ENCODE measurements around the gene TMED4.

Gene TMED4

DNA sequence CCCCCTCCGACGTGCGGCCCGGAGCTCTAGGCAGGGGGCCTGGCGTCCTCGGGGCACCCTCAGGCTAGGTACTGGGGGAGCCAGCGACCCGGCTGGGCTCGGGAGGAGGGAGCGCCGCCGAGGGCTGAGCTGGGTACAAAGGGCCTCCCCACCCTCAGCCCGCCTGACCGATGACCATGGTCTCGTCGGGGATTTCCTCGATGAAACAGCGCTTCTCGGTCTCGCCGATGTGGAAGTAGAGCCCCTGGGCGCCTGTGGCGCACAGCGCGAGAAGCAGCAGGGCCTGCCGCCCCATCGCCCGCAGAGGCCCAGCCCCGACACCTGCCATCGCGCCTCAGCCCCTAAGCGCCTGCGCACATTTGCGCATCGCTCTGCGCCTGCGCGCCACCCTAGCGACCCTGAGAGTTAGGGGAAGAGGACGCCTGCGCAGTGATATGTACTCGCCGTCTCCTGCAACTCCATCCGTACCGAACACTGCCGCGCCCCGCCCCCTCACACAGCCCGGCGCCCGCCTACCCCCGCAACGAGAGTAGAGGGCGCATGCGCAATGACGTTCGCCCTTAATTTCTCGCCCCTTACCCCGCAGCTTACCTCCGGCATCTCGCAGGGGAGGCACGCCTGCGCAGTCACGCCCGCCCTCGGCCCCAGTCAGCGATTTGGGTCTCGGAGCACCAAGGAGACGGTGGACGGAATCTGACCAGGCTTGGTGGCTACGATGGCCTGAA is at the start of gene TMED4:
TMED4 (minus strand) TSS at position 353 of the 725 bp plus-strand sequence; CDS start at position 328, 25 bp downstream.
- DNase-seq, result peak; percentile 89 to 98

DNA sequence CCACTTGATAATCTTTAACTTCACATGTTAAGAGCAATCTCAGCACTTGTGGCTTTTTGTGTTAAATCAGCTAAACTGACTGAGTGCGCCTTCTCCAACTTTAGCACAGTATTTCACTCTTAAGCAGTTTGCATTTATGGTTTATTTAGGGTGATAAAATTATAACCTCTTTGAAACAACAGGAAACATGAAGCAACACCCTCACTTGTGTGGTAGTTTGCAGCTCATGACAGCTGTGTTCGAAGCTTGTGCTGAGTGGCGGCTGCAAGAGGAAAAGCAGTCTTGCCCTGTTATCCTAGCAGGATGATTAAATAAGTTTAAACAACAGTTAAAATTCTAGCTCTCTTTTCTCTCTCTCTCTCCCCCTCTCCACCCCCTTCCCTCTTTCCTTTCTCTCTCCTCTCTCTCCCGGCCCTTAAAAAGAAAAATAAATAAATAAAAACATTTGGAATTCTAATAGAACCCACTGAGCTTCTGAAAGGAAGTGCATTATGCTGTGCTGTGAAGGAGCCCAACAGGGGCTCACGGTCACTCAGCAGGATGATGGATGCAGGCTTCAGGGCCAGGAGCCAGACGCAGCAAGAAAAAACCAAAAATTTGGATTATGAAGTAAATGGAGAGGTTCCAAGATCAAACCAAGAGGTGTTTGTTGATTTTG is 49.6 kb upstream of the TMED4 start:
- no peak for DNase-seq

DNA sequence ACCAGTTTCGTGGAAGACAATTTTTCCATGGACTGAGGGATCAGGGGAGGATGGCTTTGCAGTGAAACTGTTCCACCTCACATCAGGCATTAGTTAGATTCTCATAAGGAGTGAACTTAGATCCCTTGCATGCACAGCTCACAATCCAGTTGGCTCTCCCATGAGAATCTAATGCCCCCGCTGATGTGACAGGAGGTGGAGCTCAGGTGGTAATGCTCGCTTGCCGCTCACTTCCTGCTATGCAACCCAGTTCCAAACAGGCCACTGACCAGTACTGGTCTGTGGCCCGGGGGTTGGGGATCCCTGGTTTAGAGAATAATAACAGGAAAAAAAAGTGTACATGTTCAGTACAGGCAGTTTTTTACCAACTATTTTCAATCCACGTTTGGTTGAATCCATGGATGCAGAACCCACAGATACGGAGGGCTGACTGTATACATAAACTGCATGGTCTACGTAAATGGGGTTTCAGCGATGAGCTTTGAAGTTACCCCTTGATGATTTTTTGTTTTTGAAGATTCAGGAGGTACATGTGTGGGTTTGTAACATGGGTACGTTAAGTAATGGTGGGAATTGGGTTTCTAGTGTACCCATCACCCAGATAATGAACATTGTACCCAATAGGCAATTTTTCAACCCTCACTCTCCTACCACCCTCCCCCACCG is 48.9 kb upstream of the TMED4 start:
- no peak for DNase-seq

DNA sequence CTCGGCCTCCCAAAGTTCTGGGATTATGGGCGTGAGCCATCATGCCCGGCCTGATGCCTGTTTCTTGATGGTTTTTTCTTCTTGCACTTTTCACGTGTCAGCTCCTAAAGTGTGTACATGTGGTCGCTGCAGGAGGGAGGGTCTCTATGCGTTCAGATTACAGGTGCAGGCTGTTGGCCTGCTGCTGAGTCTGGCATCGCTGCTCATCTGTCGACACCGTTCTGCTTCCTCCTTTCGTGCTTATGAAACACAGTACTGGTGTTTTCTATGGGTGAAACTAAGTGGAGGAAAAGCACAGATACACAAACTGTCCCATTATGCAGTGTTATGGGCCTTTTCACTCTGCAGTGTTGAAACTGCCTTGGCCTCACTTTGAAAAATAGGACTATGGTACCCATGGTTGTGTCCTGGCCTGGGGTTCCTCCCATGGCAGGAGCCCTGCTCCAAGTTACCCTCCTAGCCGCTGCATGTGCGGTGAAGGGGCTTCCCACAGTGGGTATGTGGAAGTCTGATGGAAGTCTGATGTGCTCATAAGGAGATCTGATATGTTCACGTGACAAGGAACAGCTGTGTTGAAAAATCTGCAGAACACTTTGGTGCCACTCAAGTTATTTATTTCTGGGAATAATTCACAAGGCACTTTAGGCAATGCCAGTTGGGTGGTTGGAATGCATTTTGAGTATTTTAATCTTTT is 47.9 kb upstream of the TMED4 start:
- no peak for DNase-seq

DNA sequence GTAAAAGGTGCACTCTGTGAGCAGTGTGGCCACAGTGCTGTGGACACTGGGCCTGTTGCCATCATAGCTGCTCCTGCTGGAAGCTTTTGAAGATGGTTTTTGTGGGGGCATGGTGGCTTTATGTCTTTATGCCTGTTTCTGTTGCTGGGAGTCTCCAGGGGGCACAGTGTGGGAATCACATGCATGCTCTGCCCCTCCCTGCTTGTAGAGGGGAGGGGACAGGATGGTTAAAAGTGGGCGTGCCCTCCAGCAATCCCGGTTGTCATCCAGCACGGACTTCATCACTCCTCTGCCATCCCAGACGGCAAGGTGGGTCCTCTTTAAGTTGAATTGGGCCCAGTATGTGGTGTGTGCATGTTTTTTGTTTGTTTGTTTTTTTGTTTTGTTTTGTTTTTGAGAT is 44.6 kb upstream of the TMED4 start:
- DNase-seq, result no peak

DNA sequence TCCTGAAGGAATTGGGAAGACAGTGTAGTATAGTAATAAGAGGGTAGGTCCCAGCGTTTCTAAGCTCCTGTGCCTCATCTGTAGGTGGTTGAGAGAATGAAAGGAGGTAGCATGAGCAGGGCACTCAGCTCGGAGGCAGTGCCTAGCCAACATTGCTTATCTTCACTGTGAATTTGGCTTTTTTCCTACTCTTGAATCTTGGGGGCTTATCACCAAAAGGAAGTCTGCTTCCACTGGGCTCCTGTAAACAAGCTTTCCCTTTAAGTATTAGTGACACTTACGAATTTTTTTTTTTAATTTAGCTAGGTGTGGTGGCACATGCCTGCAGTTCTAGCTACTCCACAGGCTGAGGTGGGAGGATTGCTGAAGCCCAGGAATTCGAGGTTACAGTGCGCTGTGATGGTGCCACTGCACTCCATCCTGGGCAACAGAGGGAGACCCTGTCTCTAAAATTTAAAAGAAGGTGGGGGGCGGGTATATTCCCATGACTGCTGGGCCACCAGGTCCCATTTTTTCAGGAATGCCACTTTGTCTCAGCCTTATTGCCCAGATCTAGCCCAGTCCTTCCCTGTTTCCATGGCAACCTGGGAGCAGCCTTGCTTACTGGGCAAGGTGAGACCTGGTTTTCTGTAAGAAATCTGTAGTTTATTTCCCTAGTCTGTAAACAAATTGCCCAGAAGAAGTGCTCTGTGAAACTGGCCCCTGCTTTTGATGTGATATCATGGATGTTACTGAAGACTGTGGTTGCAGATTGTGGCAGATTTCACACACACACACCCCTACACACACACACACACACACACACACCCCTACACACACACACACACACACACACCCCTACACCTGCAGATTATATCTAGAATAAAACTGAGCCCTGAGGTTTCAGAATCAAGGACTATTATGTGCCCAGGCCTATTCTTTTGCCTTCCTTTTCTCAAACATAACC is 43.8 kb upstream of the TMED4 start:
- DNase-seq, result no peak

DNA sequence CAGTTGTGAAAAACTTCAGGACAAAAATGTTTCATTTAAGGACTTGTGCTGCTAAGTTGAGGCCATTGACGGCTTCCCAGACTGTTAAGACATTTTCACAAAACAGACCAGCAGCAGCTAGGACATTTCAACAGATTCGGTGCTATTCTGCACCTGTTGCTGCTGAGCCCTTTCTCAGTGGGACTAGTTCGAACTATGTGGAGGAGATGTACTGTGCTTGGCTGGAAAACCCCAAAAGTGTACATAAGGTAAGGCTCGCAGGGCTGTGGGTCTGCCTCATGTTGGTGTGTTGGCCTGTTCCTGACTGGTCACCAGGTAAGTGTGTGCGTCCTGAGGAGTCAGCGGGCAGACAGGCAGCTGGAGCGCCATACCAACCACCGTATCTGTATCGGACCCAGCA is 42.3 kb upstream of the TMED4 start:
- no peak for DNase-seq

DNA sequence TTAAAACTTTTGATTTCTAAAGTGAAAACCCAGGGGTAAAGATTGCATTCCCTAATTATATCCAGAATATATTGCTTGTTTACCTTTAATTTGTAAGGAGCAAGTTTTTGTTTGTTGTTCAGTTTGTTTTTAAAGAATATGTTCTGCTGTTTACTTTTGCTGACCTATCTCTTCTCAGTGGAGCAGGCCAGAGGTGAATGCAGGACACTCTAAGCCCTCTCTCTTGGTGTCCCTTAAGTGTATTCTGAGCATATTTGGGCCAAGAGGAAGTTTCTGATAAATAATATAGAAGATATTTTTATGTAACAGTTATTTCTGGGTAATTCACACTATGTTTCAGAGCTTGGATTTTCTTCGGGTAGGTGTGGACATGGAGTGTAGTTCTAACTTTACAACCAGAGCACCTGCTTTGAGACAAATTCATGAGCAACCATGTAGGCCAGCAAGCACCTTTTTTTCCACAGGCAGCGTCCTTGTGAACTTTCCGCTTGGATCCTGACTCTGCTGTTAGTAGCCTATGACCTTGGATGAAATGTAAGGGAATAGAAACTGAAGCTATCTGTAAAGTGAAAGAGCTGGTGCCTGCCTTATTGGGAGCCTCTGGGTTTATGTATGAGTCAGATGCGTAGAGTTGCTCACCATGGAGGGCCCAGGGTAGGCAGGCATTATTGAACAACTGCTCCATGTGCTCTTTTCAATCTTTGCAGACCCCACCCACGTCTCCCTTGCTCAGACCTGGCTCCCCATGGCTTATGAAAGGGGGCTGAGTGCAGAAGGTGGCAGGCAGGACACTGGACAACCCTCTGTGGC is 40.5 kb upstream of the TMED4 start:
- no peak for DNase-seq

DNA sequence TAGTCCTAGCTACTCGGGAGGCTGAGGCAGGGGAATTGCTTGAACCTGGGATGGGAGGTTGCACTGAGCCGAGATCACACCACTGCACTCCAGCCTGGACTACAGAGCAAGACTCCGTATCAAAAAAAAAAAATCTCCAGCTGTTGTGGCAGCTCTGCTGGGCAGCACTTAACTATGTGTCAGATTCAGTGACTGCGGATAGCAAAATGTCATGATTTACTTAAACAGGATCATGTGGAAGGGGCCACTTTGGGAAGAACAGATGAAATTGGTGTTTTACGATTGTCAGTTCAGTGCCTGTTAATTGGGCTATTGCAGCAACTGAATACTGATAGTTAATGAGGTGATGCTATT is 39.7 kb upstream of the TMED4 start:
- no peak for DNase-seq

DNA sequence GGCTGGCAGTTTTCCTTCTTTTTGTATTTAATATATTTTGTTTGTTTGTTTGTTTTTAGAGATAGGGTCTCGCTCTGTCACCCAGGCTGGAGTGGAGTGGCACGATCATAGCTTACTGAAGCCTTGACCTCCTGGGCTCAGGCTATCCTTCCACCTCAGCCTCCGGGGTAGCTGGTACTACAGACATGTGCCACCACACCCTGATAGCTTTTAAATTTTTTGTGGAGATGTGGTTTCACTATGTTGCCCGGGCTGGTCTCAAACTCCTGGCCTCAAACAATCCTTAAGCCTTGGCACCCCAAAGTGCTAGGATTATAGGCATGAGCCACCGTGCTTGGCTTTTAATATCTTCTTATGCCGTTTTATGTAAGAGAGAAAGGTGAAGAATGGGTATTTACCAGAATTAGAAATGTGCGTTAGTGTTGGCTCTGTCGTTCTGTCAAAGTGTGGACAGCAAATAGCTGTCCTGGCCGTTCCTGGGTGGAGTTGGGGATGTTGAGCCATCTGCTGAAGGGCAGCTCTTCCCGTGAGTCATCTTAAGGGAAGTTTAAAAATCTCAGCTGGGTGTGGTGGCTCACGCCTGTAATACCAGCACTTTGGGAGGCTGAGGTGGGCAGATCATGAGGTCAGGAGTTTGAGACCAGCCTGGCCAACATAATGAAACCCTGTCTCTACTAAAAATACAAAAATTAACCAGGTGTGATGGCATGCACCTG is 39.2 kb upstream of the TMED4 start:
- peak in 1 of 2 experiments; percentile 49 for DNase-seq

DNA sequence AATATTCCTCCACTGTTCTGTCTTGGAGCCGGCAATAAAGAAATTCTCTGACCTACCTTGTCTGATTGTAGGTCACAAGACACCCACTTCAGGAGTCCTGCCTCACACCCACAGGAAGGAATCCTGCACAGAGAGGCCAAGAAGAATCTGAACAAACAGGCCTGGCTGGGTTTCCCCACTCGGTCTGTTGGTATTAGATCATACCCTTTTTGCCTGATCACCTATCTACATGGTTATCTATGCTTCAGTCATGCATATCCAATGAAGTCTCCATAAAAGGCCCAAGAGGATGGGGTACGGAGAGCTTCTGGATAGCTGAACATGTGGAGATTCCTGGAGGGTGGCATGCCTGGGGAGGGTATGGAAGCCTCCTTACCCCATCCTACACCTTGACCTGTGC is 36.7 kb upstream of the TMED4 start:
- no peak for DNase-seq

DNA sequence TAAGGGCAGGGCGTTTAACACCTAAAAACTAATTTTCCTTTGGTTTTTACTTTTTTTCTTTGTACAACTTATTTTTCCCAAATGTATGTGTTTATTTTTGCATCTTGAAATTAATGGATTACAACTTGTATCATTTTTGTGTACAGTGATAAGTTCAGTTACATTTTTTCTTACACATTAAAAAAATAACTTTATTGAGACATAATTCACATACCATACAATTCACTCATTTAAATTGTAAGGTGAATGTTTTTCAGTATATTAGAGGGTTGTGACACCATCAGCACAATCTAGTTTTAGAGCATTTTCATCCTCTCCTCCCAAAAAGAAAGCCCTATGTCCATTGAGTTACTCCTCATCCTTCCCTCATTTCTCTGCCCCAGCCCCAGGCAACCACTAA is 36.0 kb upstream of the TMED4 start:
- no peak for DNase-seq

DNA sequence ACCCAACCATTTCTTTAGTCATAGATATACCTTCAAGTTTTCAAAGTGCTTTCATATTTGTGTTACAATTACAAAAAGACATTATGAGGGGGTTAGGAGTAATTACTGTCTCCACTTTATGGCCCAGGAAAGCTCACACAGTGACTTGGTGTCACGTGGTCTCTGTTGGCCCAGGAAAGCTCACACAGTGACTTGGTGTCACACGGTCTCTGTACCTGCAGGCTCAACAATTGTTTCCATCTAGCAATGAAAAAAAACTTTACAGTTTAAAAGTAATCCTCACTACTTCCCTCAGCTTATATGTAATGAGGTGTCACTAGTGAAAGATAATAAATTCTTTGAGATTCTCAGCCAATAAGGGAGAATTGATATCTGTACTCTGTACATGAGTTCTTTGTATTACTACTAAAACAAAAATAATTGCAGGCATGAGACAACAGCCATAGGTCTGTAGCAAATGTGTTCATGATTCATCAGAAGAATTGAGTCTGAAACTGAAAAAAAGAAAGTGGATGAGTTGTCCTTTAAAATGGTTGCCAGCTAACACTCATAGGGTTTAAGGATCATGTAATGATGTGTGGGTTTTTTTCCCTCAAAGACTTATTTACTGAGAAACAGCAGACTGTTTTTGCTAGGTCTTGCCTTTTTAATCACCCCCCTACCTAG is 35.3 kb upstream of the TMED4 start:
- DNase-seq, result no peak

DNA sequence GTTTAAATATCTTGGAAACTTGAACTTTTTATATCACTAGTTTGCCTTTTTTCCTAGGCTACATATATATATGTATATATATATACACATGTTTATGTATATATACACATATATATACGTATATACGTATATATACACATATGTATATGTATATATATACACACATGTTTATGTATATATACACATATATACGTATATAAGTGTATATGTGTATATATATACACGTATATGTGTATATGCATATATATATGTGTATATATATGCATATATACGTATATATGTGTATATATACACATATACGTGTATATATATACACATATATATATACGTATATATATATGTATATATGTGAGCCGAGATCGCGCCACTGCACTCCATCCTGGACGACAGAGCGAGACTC is 34.5 kb upstream of the TMED4 start:
- DNase-seq, result no peak

DNA sequence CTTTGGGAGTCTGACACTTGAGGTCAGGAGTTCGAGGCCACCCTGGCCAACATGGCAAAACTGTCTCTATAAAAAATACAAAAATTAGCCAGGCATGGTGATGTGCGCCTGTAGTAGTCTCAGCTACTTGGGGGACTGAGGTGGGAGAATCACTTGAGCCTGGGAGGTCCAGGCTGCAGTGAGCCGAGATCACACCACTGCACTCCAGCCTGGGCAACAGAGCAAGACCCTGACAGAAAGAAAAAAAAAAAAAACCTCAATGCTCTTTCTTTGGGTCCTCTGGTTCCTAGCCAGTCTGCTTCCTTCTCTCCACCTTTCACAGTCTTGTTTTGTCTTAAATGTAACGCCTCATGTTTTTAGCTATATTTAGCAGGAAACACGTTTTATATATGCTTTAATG is 33.8 kb upstream of the TMED4 start:
- no peak for DNase-seq

DNA sequence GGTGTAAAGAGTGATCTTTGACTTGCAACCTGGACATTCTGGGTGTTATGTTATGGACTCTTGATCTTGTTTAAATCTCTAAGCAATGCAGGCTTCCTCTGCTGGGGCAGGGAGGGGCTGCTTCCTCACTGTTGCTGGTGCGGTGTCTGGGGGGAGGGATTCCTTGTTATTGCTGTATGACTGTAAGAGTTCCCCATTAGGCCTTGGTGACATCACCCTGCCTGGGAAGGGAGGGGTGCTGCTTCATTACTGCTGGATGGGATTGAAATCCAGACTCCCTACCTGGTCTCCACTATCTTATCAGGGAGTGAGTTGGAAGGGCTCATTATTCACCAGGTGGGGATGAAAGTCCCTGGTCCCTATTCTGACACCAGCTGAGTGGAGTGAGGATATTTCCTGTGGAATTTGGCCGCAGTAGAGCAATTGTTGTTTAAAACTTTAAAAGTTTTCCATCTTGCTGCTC is 33.1 kb upstream of the TMED4 start:
- DNase-seq, result no peak

DNA sequence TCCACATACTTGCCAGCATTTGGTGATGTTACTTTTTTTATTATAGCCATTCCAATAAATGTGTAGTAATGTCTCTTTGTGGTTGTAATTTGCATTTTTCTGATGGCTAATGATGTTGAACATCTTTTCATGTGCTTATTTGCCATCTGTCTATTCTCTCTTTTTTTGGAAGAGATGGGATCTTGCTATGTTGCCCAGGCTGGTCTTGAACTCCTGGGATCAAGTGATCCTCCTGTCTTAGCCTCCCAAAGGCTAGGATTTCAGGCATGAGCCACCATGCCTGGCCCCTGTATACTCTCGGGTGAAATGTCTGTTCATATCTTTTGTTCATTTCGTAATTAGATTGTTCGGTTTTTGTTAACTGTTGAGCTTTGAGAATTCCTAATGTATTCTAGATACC is 27.8 kb upstream of the TMED4 start:
- DNase-seq, result no peak

DNA sequence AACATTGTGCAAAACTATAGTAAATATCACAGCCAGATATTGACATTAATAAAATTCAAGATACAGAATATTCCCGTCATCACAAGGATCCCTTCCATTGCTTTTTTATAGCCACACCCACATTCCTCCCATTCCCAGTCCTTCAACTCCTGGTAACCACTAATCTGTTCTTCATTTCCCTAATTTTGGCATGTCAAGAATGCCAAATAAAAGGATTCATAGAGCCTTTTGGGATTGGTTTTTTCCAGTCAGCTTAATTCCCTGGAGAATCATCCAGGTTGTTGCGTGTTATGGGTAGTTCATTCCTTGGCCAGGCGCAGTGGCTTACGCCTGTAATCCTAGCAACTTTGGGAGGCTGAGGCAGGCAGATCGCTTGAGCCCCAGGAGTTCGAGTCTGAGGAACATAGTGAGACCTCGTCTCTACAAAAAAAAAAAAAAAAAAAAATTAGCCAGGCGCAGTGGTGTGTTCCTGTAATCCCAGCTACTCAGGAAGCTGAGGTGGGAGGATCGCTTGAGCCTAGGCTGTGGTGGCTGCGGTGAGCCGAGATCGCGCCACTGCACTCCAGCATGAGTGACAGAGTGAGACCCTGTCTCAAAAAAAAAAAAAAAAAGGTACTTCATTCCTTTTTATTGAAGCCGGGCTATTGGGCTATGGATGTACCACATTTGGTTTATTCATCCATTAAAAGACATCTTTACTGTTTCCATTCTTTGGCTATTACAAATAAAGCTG is 27.1 kb upstream of the TMED4 start:
- peak in 1 of 2 experiments; percentile 10 for DNase-seq

Data from SW 1271 (cell line).